HL-60 (cell line): ENCODE data around the gene PIK3CA.

ENCODE experiments used
- CTCF ChIP-seq: IDR thresholded peaks from one replicate; pipeline ENCODE4 v1.5.1; 2011; ENCODE audit warnings: low read length, control low read depth, inconsistent platforms; ENCODE audit not compliant: insufficient read depth
- GABPA ChIP-seq: IDR thresholded peaks from 2 replicates; pipeline ENCODE4 v1.6.1; 2012; ENCODE audit warnings: low read depth
- POLR2AphosphoS5 ChIP-seq: IDR thresholded peaks from 2 replicates; pipeline ENCODE4 v1.6.1; 2012; ENCODE audit warnings: low read depth
- REST ChIP-seq: IDR thresholded peaks from 2 replicates; pipeline ENCODE4 v1.6.1; 2012; ENCODE audit warnings: low read depth; ENCODE audit not compliant: insufficient replicate concordance
- SPI1 ChIP-seq: IDR thresholded peaks from 2 replicates; pipeline ENCODE4 v1.6.1; 2012; ENCODE audit warnings: low read depth, mild to moderate bottlenecking, borderline replicate concordance

DNA sequence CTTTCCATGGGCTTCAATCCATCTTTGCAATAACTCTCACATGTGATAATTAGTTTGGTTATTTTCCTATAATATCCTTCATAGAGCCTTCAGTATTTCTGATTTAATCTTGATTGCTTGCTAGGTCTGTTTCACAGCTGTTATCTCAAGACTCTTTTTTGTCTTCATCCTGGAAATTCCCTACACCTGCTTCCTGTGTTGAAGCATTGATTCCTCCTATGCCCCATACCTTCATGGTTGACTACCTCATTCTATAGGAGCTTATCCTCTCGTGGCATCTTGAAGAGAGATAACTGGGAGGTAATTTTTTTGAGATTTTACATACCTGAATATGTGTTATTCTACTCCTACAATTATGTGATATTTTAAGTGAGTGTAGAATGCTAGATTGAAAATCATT lies 26.7 kb downstream of the PIK3CA start:
- TF ChIP-seq CTCF (no peak), SPI1 (no peak), REST (no peak), GABPA (no peak), POLR2AphosphoS5 (no peak)
